ENCODE results near the gene CFAP52. TPM values are rescaled to one million over a fixed set of nuclear protein-coding genes. Genes with fewer than 3 reads are reported as not detected.

Gene CFAP52
- total RNA-seq, 1 donor from 2014 or later, result not detected

- DNase-seq (ENCODE audit: missing footprints) (no peak), ATAC-seq (no peak)
- intact Hi-C loops (cut with DNase I), result no loop called here
These were observed 99.6 kb downstream of the CFAP52 start for GRCh38 chr17:9676084-9676483.

GRCh38 chr17:9676820-9677310, 100.4 kb downstream of the CFAP52 start:
- intact Hi-C loops (cut with DNase I), result no loop called here
- DNase-seq (ENCODE audit: missing footprints) (no peak), ATAC-seq (no peak)

- intact Hi-C loops (cut with DNase I), result no loop called here
- DNase-seq (ENCODE audit: missing footprints) (no peak), ATAC-seq (no peak)
These were observed 101.0 kb downstream of the CFAP52 start for GRCh38 chr17:9677411-9677810.

- no peak for DNase-seq (ENCODE audit: missing footprints)
- intact Hi-C loops (cut with DNase I), result no loop called here
- ATAC-seq, result no peak
These were observed 101.5 kb downstream of the CFAP52 start for GRCh38 chr17:9677896-9678295.

DNA sequence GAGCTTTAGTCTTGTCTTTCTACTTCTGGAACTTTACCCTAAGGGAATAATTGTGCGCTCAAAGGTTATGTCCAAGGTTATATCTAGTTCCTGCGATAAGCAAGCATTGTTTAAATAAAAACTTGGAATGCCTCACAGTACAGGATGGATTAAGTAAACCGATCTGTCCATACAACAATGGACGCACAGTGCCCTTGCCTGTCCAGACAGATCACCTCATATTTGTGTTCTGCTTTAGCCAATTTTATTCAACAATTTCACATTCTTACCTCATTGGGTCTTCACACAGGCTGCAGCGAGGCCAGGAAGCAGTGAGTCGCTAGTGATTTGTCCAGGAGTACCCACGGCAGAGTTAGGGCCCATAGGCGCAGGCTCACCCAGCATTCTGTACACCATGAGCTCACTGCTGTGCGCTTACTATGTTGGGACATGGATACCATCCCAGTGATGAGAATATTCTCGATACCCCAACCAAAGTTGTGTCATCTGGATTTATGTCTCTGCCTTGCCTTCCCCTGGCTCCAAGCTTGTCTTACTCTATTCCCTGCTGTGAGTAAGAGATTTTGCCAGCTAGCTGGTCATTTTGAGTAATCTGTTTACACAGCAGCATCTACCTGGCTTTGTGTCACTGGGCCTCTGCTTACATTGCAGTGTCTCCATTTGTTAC, 108.6 kb downstream of the CFAP52 start:
- no peak for DNase-seq (ENCODE audit: missing footprints)
- ATAC-seq, result no peak
- intact Hi-C loops (cut with DNase I), result no loop called here

Other genes starting within 250 kb of the CFAP52 start
- gene STX8, start 822 bp upstream of the CFAP52 start, total RNA-seq, result 60.8 TPM
- gene USP43, start 68.9 kb downstream of the CFAP52 start, total RNA-seq, result not detected
- gene DHRS7C, start 214.9 kb downstream of the CFAP52 start, total RNA-seq, result 69.8 TPM
- not detected for gene GSG1L2, start 245.4 kb downstream of the CFAP52 start, total RNA-seq
- gene GLP2R, start 249.3 kb downstream of the CFAP52 start, total RNA-seq, result 0.24 TPM

Data from Right ventricle myocardium inferior (tissue), 1 donor.